Ascending aorta (tissue), 2 donors: ENCODE measurements around the gene TMTC2. TPM values are rescaled to one million over a fixed set of nuclear protein-coding genes. Genes with fewer than 3 reads are reported as not detected.

Experiments
- DNase-seq, 2 donors: peaks; one replicate each; pipeline ENCODE4 v3.0.0-alpha.2; 2019; ENCODE audit warnings: low spot score in 2 of 2
- H3K27ac ChIP-seq, 2 donors: fragments of 200-600 bp; sonication (generic); one replicate each; pipeline ENCODE4 v1.5.1; 2016 to 2017; ENCODE audit warnings: mild to moderate bottlenecking in 1 of 2
- H3K27me3 ChIP-seq: fragments of 200-600 bp; sonication (generic); one replicate; pipeline ENCODE4 v1.5.1; 2017
- H3K36me3 ChIP-seq, 2 donors: fragments of 200-600 bp; sonication (generic); one replicate each; pipeline ENCODE4 v1.5.1; 2016
- H3K4me1 ChIP-seq, 2 donors: fragments of 200-600 bp; sonication (generic); one replicate each; pipeline ENCODE4 v1.5.1; 2016 to 2017; ENCODE audit warnings: mild to moderate bottlenecking in 1 of 2
- H3K4me3 ChIP-seq, 2 donors: fragments of 200-600 bp; sonication (generic); one replicate each; pipeline ENCODE4 v1.5.1; 2016 to 2017; ENCODE audit warnings: mild to moderate bottlenecking in 1 of 2
- H3K9me3 ChIP-seq, 2 donors: fragments of 200-600 bp; sonication (generic); one replicate each; pipeline ENCODE4 v1.5.1; 2016
- intact Hi-C: fragments of 100-400 bp; cut with DNase I; formaldehyde crosslinking; loops from one replicate; pipeline ENCODE4 v1.15.1; 2023
- total RNA-seq: library from RNA; depleted of rRNA; stranded (reverse); fragments of >200 nt; gene quantifications from one replicate; pipeline ENCODE4 v1.1.0, GENCODE V29; 2016
- TF ChIP-seq, protein P1 (sequence below), 3 experiments: fragments of 200-600 bp in 2 of 3; fragments of 450-650 bp in 1 of 3; sonication (generic) in 2 of 3; IDR thresholded peaks; one replicate each; pipeline ENCODE4 v1.5.1; 2016 to 2019; ENCODE audit warnings: antibody characterized with exemption in 3 of 3, mild to moderate bottlenecking in 1 of 3, moderate library complexity in 1 of 3

Gene TMTC2
- total RNA-seq, 1 donor from 2014 or later, result 6.8 TPM

DNA sequence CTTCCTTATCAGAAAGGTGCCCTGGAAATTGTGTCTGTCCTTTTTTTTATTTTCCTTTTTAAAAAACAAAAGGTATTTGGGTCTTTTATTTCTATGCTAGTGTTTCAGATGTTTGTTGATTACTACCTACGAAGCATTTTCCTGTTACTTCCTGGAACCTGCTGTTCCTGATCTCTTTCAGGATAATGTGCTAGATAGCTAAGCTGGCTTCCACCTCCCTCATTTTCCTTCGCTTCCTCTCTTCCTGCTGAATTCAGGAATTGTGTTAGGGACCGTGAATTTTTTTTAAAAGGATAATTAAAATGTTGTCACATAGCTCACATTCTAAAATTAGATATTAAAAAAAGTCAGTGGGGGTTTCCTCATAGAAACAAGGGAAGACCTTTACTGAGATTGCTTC is 27.7 kb downstream of the TMTC2 start:
- intact Hi-C loops, result no loop called here
- Histone ChIP-seq H3K27ac (no peak overlapping the region), H3K4me3 (no peak overlapping the region), H3K9me3 (no peaks in the 10 kb centered on the region), H3K27me3 (no peaks in the 10 kb centered on the region), H3K4me1 (no peaks in the 10 kb centered on the region), H3K36me3 (no peaks in the 10 kb centered on the region)
- no peak for DNase-seq
- TF ChIP-seq, protein P1, sequence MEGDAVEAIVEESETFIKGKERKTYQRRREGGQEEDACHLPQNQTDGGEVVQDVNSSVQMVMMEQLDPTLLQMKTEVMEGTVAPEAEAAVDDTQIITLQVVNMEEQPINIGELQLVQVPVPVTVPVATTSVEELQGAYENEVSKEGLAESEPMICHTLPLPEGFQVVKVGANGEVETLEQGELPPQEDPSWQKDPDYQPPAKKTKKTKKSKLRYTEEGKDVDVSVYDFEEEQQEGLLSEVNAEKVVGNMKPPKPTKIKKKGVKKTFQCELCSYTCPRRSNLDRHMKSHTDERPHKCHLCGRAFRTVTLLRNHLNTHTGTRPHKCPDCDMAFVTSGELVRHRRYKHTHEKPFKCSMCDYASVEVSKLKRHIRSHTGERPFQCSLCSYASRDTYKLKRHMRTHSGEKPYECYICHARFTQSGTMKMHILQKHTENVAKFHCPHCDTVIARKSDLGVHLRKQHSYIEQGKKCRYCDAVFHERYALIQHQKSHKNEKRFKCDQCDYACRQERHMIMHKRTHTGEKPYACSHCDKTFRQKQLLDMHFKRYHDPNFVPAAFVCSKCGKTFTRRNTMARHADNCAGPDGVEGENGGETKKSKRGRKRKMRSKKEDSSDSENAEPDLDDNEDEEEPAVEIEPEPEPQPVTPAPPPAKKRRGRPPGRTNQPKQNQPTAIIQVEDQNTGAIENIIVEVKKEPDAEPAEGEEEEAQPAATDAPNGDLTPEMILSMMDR (IDR thresholded peaks at IDR 0.05), result no peak

DNA sequence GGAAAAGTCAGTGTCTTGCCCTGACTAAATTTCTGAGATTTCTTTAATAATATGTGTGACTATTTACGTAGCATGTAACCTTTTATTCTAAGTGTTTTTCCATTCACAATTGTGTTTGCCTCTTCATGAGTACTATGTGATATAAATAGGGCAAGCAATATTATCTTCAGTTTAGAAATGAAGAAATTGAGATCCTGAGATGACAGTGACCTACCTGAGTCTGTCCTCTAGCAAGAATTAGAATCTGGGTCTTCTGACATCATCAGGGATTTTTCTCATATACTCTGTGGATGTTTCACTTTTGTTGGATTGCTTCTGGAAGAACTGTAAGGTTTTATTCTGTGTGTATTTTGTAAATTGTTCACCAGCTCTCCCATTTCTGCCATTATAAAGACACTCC is 35.0 kb downstream of the TMTC2 start:
- TF ChIP-seq, protein P1 (IDR thresholded peaks at IDR 0.05), result no peak

DNA sequence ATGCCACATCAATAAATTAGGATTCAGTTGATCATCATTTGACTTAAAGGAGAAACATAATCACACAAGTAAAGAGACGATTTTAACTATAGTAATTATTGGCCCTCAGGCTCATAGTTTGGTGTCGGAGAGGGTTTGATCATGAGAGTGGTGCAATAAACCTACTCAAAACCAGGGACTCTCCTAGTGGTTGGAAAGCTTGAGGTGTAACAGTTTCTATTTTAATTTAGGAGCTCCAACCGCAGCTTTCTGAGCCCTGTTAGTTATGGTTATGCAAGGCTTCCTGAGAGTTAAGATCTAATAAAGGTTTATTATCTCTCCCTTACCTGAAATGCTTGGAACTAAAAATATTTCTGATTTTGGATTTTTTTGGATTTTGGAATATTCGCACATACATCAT is 36.4 kb downstream of the TMTC2 start:
- TF ChIP-seq, protein P1 (IDR thresholded peaks at IDR 0.05), result no peak
- H3K27me3 ChIP-seq, result no peaks in the 10 kb centered on the region
- intact Hi-C loops, result no loop called here
- H3K4me1 ChIP-seq, result no peaks in the 10 kb centered on the region
- H3K36me3 ChIP-seq, result no peaks in the 10 kb centered on the region
- DNase-seq, result no peak
- no peaks in the 10 kb centered on the region for H3K9me3 ChIP-seq
- H3K4me3 ChIP-seq, result no peak overlapping the region
- no peak overlapping the region for H3K27ac ChIP-seq

More for the DNA sequence above, 35.0 kb downstream of the TMTC2 start:
- no peaks in the 10 kb centered on the region for H3K27me3 ChIP-seq
- DNase-seq, result no peak
- H3K4me3 ChIP-seq, result no peak overlapping the region
- no peaks in the 10 kb centered on the region for H3K4me1 ChIP-seq
- H3K9me3 ChIP-seq, result no peaks in the 10 kb centered on the region
- H3K36me3 ChIP-seq, result no peaks in the 10 kb centered on the region
- intact Hi-C loops, result no loop called here
- no peak overlapping the region for H3K27ac ChIP-seq

DNA sequence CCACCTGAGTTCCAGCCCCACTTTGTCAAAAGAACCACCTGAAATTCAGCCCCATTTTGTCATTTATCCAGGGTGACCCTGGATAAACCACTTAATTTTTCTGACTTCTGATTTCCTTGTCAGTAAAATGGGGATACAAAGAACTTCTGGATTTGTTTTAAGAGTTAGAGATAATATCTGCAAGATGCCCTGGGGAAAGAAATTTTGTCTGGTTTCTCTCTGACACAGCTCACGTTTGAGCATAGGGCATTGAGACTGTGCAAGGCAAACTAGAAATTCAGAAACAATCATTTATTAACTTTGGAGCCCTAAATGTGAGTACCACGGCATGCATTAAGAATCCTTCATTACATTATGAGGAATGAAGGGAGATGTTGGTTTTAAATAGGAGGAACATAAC is 37.2 kb downstream of the TMTC2 start:
- no peaks in the 10 kb centered on the region for H3K36me3 ChIP-seq
- TF ChIP-seq, protein P1 (IDR thresholded peaks at IDR 0.05), result no peak
- H3K4me3 ChIP-seq, result no peak overlapping the region
- no peak overlapping the region for H3K27ac ChIP-seq
- H3K27me3 ChIP-seq, result no peaks in the 10 kb centered on the region
- intact Hi-C loops, result no loop called here
- no peaks in the 10 kb centered on the region for H3K4me1 ChIP-seq
- H3K9me3 ChIP-seq, result no peaks in the 10 kb centered on the region
- DNase-seq, result no peak

DNA sequence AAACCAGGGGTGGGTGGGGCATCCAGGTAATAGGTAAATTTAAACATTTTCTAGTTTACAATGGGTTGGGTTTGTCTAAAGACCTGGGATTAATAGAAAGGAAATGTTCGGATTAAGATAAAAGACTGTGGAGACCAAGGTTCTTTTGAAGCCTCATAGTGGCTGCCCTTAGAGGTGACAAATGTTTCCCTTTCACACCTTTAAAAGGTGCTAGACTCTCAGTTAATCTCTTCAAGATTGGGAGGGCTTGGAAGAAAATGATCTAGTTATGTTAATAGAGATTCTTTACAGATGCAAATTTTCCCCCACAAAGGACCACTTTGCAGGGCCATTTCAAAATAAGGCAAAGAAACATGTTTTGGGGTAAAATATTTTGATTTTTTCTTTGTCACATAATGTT is 39.0 kb downstream of the TMTC2 start:
- no peak overlapping the region for H3K27ac ChIP-seq
- no peaks in the 10 kb centered on the region for H3K27me3 ChIP-seq
- TF ChIP-seq, protein P1 (IDR thresholded peaks at IDR 0.05), result no peak
- DNase-seq, result no peak
- H3K36me3 ChIP-seq, result no peaks in the 10 kb centered on the region
- H3K4me3 ChIP-seq, result no peak overlapping the region
- intact Hi-C loops, result no loop called here
- no peaks in the 10 kb centered on the region for H3K9me3 ChIP-seq
- no peaks in the 10 kb centered on the region for H3K4me1 ChIP-seq

DNA sequence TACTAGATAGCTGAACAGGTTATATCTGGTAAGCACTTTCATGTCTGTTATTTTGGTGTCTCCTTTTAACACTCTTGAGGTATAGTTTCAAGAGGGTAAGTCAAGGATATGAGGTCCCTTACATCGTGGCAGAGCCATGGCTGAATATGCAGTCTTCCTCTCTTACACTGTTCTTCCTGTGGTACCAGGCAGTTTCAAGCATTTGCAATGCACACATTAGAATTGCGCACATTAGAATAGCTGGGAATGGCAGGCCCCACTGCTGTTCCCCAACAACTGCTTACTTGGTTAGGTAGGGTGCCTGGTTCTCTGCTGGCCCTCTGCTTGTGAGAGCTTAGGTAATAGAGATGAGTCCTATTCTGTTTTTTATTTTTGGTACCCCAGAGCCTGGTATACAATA is 41.2 kb downstream of the TMTC2 start:
- intact Hi-C loops, result no loop called here
- DNase-seq, result no peak

More for the DNA sequence above, 41.2 kb downstream of the TMTC2 start:
- no peak overlapping the region for H3K27ac ChIP-seq
- H3K9me3 ChIP-seq, result no peaks in the 10 kb centered on the region
- H3K36me3 ChIP-seq, result no peaks in the 10 kb centered on the region
- H3K4me1 ChIP-seq, result no peaks in the 10 kb centered on the region
- TF ChIP-seq, protein P1 (IDR thresholded peaks at IDR 0.05), result no peak
- H3K4me3 ChIP-seq, result no peak overlapping the region
- no peaks in the 10 kb centered on the region for H3K27me3 ChIP-seq
